Measurements from ENCODE around the gene LMF2. TPM values are rescaled to one million over a fixed set of nuclear protein-coding genes. Genes with fewer than 3 reads are reported as not detected.

The LMF2 gene
- total RNA-seq, 1 experiment from 2014 or later: 56.9 TPM

- POLR2A ChIA-PET: interaction anchor here (0.9 to 2.1 kb wide), 7 partner anchors 10 to 94 kb away, joined by 3 to 20 read pairs (median 5); partner anchors contain the start of genes CHKB, LMF2, NCAPH2 and SYCE3
- no peak overlapping the region for H2AFZ ChIP-seq (ENCODE audit: low read depth, low read length, poor library complexity, severe bottlenecking)
- ATAC-seq: peak; percentile 39
Measured at GRCh38 chr22:50526108-50526833, 18.8 kb upstream of the LMF2 start.

More at GRCh38 chr22:50526108-50526833, 18.8 kb upstream of the LMF2 start:
- ChIA-PET RAD21 (ENCODE audit: low non-redundant PET in 1 of 2, low total read pairs in 2 of 2, uncharacterized antibody in 2 of 2, unreplicated experiment in 2 of 2) (interaction anchor here (0.8 to 2.2 kb wide), 4 partner anchors 18 to 126 kb away, joined by 4 to 8 read pairs (median 6); partner anchors contain the start of genes LMF2 (in 2 of the 2), NCAPH2 (in 1 of the 2) and SYCE3 (in 1 of the 2)), CTCF (interaction anchor here (0.7 to 1.7 kb wide), 19 partner anchors 12 to 377 kb away, joined by 3 to 21 read pairs (median 5); partner anchors contain the start of genes ARSA, HDAC10, KLHDC7B and LMF2)
- no peaks in the 10 kb centered on the region for H3K9me2 ChIP-seq (ENCODE audit: insufficient read depth)
- BruUV-seq (replicated peaks): no TSS peak
- no peaks in the 10 kb centered on the region for H3K27me3 ChIP-seq (ENCODE audit: insufficient read depth, low read length)
- peak overlapping the region; percentile 99 for H3K4me2 ChIP-seq (ENCODE audit: low read length)
- H3K27ac ChIP-seq (ENCODE audit: low read depth, low read length): peak overlapping the region; percentile 100
- peaks cover 13 to 71% of the 10 kb centered on the region in 2 experiments; a peak in 3 of 4 replicates for H3K4me1 ChIP-seq (ENCODE audit: control insufficient read depth in 1 of 2, insufficient read depth in 2 of 2, low read length in 2 of 2)
- peaks cover 0 to 11% of the 10 kb centered on the region in 2 experiments; a peak in 2 of 4 replicates for H3K36me3 ChIP-seq (ENCODE audit: control insufficient read depth in 1 of 2, insufficient read depth in 2 of 2, low read length in 2 of 2)
- H4K20me1 ChIP-seq (ENCODE audit: insufficient read depth): no peaks in the 10 kb centered on the region
- DNase-seq (ENCODE audit: low read depth, low spot score): no peak
- H3K9ac ChIP-seq (ENCODE audit: low read length): peak overlapping the region; percentile 93
- intact Hi-C loops (cut with micrococcal nuclease): no loop called here
- no peaks in the 10 kb centered on the region for H3K9me3 ChIP-seq (ENCODE audit: control insufficient read depth in 1 of 2, insufficient read depth in 1 of 2, low read depth in 1 of 2, low read length in 2 of 2)
- H3K79me2 ChIP-seq (ENCODE audit: insufficient read depth, low read length): peaks cover 30% of the 10 kb centered on the region
- peak overlapping the region; percentile 78 to 85 for H3K4me3 ChIP-seq (replicated peaks in 1 of 2; ENCODE audit: low read depth in 1 of 2, low read length in 2 of 2)
- TF ChIP-seq ELF1 (IDR thresholded peaks at IDR 0.05; ENCODE audit: borderline replicate concordance, low read depth): no peak
- peak; percentile 51 for TF ChIP-seq ZFX (IDR thresholded peaks at IDR 0.05)
- TF ChIP-seq POLR2AphosphoS5 (IDR thresholded peaks at IDR 0.05; ENCODE audit: low read depth, low read length): peak; percentile 51
- peak in 1 of 3 experiments; percentile 57; a peak in 3 of 6 replicates for TF ChIP-seq CTCF (IDR thresholded peaks at IDR 0.05 in 2 of 3, conservative IDR thresholded peaks at IDR 0.05 in 1 of 3; ENCODE audit: borderline replicate concordance in 1 of 3, insufficient read depth in 1 of 3, low read depth in 2 of 3, low read length in 2 of 3)
- TF ChIP-seq, protein P1, sequence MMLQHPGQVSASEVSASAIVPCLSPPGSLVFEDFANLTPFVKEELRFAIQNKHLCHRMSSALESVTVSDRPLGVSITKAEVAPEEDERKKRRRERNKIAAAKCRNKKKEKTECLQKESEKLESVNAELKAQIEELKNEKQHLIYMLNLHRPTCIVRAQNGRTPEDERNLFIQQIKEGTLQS (IDR thresholded peaks at IDR 0.05): no peak
